Measurements from ENCODE around the gene PCBP2.
"Not testable (repeated sequence)": the region's sequence is repeated elsewhere in the genome, so short reads cannot be mapped to it uniquely, and the experiment has no call there.

PCBP2 gene

DNA sequence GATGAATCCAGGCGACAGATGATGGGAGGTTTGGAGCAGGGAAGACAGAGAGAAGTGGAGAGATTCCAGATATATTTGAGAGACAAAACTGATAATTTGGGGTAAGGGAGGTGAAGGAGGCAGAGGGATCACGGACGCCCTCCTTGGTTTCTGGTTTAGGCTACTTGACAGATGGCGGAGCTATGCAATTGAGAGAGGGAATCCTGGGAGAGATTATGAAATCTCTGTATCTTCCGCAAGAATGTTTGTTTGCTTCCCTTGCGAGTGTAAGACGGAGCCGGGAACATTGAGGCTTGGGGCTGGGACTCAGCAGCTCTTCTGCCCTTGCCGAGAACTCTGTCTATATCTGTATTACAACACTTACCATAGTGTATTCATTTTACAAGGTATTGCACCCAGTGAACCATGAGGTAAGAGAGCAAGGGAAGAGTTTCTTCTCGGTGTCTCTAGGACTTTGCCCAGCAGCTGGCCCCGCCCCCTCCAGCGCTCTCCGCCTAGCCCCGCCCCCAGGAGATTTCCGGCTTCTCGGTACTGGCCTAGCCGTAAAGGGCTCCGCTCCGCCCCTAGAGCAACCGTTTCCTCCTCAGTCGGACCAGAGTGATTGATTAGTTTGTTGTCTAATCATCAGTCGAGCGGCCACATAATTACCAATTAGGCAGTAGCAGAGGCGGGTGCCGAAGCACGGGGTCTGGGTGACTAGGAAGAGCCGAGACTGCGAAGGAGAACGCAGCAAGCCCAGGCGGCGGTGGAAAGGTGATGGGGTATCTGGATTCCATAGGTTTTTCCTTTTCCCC is 10.7 kb upstream of the PCBP2 start, which contains the start of gene PRR13:
TSS of gene PRR13 (plus strand) at position 695 of the 794 bp plus-strand sequence. CDS start 981 bp downstream, outside the sequence.
- peak; percentile 94 to 97 for DNase-seq (ENCODE audit: low read depth in 1 of 2, low spot score in 1 of 2)

DNA sequence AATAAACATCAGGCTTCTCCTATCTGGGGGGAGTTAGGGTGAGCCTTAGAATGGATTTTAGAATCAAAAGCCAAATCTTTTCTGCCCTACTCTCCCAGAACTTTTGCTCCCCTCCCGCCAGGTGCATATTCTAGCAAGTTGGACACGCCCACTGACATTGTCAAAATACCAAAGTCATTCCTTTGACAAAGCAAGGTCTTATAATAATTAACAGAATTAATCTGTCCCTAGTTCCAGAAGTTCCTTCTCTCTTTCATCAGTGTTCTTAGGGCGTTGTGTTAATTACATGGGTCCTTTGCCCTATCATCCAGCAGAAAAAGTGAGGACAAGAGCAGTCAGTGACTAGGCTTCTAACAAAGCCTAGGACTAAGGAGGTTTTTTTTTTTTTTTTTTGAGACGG is 7.9 kb upstream of the PCBP2 start:
- no peak for DNase-seq (ENCODE audit: low read depth in 1 of 2, low spot score in 1 of 2)

DNA sequence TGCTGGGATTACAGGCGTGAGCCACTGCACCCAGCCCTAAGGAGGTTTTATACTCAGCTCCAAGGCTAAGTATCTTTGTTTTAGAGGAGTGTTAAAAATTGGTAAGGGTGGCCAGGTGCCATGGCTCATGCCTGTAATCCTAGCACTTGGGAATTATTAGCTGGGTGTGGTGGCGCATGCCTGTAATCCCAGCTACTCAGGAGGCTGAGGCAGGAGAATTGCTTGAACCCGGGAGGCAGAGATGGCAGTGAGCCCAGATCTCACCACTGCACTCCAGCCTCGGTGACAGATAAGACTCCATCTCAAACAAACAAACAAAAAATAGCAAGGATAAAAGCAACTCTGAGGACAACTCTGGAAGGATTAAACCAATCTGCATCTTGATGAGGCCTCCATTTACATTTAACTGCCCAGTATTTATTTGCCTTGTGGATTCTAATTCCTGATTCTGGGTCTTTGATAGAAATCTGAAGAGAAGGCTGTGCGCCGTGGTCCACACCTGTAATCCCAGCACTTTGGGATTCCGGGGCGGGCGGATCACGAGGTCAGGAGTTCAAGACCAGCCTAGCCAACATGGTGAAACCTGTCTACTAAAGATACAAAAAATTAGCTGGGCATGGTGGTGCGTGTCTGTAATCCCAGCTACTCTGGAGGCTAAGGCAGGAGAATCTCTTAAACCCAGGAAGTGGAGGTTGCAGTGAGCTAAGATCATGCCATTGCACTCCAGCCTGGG is 7.1 kb upstream of the PCBP2 start:
- not testable (repeated sequence) for DNase-seq (ENCODE audit: low read depth in 1 of 2, low spot score in 1 of 2)

DNA sequence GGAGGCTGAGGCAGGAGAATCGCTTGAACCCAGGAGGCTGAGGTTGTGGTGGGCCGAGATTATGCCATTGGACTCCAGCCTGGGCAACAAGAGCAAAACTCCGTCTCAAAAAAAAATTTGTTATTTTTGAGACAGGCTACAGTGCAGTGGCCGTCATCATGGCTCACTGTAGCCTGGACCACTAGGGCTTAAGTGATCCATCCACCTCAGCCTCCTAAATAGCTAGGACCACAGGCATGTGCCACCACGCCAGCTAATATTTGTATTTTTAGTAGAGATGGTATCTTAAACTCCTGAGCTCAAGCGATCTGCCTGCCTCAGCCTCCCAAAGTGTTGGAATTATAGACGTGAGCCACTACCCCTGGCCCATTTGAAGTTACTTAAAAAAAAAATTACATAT is 966 bp upstream of the PCBP2 start:
- no peak for DNase-seq (ENCODE audit: low read depth in 1 of 2, low spot score in 1 of 2)

DNA sequence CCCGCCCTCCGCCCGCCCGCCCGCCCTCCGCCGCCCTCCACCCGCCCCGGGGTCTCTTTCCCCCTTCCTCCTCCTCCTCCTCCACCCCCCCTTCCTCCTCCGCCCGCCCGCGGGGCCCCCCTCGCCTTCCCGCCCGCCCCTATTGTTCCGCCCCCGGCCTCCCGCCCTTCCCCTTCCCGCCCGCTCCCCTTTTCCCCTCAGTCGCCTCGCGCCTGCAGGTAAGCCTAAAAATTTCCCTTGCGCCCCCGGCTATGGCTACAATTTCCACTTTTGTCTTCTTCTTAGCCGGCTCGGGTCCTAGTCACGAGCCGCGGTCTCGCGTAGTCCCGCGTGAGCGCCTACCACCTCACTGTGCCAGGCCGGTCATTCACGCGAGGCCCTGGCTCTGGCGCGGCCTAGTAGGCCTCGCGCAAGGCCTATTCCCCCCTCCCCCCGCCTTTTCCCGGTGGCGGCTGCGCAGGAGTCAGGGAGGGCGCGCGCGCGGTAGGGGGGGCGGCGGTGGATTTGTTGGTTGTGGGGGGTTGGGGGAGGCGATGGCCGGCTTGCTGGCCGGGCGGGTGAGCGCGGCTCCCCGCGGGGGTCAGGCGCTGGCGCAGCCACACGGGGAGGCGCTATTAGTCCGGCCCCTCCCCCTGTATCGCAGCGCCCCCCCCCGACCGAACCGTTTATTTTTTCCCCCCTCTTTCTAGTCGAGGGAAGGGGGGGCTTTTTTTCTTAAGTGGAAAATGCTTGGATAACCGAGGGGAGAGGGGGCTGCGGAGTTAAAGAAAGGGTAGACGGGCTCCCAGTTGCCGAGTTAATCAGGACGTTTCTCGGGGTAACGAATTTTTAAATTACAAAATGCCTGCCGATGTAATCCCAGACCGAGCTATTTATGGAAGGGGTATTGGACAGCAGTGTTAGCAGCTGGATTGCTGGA is 516 bp downstream of the PCBP2 start:
- peak; percentile 69 to 70 for DNase-seq (ENCODE audit: low read depth in 1 of 2, low spot score in 1 of 2)

DNA sequence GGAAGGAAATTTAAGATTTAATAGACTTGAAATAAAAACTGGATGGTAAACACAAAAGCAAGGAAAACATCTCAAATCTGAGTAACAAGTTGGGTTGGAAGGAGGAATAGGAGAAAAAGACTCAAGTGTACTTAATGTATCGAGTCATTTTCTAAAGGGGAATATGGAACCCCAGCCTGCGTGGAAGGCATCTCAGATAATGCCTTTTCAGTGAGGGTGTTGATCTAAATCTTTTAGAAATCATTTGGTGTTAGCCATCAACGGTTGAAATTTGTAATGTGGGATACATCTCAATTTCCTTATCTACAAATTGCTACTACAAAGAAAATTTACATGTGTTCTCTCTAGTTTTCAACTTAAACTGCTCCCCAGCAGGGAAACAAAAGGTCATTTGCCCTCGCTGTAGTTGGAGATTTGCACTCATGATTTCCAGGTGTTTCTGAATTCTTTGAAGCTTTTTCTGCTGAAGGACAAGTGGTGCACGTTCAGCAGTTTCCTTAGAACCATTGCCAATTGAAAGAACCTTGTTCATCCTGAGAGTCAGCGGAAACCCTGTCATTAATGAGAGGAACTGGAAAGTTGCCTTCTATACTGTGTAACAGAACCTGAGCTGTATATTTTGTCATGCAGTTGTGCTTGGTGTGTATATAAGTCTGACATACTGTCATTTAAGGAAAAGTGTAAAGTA is 2.2 kb downstream of the PCBP2 start:
- DNase-seq (ENCODE audit: low read depth in 1 of 2, low spot score in 1 of 2): no peak

DNA sequence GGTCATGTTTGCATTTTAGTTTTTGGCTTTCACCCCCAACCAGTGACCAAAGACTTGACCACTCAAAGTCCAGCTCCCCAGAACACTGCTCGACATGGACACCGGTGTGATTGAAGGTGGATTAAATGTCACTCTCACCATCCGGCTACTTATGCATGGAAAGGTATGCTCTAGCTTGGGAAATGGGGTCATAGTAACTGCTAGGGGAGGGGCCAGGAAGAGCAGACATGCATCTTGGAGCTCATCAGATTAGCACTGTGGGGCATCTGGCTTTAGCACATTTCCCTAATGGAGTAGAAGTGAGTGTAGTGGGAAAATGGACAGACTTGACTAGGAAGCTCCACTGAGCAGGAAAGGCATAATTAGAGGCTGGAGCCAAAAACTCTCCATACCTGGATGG is 2.8 kb downstream of the PCBP2 start:
- DNase-seq (ENCODE audit: low read depth in 1 of 2, low spot score in 1 of 2): no peak

DNA sequence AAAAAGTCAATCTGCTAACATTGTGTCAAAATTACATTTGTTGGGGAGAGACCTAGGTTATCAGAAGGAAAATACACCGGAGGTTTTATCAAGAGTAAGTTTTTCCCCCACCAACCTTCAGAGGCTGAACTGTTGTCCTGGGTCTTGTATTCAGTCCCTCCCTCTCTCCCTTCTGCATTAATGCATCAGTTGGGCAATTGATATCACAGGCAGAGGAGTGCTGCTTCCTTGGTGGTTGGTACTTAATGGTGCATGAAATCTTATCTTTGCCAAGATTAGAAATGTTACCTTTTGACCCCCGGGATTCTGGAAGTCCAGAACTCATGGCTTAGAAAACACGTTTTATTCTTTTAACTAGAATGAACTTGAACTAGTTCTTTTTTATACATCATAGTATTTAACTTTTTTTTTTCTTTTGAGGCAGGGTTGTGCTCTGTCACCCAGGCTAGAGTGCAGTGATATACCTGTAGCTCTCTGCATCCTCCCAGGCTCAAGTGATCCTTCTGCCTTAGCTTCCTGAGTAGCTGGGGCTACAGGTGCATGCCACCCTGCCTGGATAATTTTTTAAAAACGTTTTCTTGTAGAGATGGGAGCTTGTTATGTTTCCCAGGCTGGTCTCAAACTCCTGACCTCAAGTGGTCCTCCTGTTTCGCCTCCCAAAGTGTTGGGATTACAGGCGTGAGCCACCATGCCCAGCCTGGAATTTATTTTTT is 4.9 kb downstream of the PCBP2 start:
- DNase-seq (ENCODE audit: low read depth in 1 of 2, low spot score in 1 of 2): no peak

DNA sequence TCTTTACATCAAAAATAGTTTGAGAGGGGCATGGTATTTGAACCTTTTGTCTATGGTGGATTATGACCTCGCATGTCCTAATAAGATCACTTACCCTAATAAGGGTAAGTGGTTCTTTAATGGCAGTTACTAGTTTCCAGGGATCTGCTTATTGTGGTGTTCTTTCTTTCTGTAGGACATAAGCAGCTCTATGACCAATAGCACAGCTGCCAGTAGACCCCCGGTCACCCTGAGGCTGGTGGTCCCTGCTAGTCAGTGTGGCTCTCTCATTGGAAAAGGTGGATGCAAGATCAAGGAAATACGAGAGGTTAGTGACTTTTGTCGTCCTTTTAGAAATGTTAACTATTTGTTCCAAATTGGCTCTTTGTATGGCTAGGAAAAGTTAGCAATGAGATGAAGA is 7.2 kb downstream of the PCBP2 start:
- no peak for DNase-seq (ENCODE audit: low read depth in 1 of 2, low spot score in 1 of 2)

DNA sequence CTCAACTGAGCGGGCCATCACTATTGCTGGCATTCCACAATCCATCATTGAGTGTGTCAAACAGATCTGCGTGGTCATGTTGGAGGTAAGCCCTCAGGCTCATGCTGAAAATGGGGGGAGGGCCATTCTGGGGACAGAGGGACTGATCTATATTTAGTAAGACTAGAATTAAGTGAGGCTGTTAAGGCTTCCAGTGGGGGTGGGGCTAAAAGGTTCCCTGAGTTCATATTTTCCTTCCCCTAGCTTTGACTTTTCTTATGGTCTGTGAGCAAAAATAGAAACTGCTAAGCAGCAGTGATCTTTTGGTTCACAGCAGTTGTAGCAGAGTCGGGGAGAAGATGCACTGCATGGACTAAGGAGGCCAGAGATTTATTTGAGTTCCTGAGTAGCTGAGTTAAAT is 9.2 kb downstream of the PCBP2 start:
- no peak for DNase-seq (ENCODE audit: low read depth in 1 of 2, low spot score in 1 of 2)

DNA sequence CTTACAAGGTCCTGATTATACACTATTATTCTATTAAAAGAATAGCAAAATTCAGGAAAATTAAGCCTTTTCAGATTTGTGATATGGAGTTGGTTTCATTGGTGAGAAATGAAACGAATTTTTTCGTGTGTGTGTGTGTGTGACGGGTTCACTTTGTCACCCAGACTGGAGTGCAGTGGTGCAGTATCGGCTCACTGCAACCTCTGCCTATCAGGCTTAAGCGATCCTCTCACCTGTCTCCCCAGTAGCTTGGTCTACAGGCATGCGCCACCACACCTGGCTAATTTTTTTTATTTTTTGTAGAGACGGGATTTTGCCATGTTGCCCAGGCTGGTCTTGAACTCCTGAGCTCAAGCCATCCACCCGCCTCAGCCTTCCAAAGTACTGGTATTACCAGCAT is 9.7 kb downstream of the PCBP2 start:
- DNase-seq (ENCODE audit: low read depth in 1 of 2, low spot score in 1 of 2): no peak

DNA sequence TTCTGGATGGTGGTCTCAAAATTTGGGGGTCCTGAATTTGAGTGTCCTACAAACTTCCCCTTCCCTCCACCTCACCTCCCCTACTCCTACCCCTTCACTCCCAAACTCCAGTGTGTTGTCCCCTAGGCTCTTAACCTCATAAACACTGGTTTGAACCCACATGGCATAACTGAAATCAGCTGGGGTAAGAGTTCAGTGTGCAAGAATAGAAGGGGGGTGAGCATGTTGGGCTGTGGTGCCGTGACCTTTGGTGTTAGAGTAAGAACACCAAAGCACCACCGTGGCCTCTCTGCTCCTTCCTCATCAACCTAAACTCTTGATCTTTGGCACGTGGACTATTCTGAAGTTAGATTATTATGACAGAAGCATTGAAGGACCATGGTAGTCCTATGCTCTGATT is 11.0 kb downstream of the PCBP2 start:
- DNase-seq (ENCODE audit: low read depth in 1 of 2, low spot score in 1 of 2): no peak

DNA sequence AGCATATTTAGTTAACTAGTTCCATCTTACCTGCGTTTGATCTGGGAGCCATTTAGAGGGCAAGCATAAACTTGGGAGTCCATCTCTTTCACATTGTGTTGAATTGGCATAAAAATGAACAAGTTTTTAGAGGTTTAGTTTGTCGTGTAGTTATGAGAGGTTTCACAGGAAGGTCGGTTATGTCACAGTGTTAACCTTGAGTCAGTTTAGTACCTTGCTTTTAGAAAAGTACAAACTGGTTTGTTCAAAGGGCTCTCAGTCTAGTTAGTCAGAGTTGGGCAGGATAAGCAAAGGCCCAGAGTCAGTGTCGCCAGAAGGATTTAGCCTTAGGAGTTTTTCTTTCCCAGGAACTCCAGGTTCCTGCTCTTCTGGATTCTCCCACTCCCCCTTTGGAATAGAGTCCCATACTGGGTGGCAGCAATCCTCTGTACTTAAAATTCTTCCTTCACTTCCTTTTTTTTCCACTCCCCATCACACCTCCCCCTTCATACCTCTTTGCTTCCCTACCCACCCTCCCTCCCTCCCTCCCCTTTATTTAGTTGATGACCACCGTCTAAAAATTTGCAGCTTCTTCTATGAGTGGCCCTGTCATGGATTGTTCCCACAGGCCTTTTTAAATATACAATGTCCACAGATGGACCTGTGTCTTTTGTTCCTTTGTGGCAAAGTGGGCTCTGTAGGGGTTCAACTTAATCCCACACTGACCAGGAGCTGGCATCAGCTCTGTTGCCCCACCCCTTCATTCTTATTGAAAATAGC is 12.1 kb downstream of the PCBP2 start:
- no peak for DNase-seq (ENCODE audit: low read depth in 1 of 2, low spot score in 1 of 2)

DNA sequence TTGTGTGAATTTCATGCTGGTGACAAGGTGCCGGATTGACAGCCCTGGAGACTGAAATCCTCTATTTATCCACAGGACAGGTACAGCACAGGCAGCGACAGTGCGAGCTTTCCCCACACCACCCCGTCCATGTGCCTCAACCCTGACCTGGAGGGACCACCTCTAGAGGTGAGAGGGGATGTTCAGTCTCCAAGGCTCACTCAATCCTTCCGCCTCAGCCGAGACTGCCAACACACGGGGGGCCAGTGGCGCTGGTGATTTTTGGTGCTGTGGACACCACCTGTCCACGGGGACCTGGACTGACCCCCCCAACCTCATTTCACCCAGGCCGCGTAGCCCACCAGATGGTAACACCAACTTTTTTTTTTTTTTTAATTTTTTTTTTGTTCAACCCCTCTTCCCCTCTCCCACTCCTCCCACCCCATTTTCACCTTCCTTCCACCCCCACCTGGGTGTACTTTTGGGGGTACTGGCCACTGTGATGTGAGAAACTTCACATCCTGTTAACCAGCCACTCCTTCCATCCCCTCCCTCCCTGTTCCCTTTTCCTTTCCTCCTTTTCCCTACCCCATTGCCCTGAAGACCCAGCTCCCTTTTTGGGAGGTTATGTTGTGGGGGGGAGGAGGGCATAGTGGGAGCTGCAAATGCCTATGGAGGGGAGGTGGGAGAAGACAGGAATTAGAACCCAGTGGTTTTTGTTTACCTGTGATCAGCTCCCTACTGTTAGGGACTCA is 12.9 kb downstream of the PCBP2 start:
- no peak for DNase-seq (ENCODE audit: low read depth in 1 of 2, low spot score in 1 of 2)

DNA sequence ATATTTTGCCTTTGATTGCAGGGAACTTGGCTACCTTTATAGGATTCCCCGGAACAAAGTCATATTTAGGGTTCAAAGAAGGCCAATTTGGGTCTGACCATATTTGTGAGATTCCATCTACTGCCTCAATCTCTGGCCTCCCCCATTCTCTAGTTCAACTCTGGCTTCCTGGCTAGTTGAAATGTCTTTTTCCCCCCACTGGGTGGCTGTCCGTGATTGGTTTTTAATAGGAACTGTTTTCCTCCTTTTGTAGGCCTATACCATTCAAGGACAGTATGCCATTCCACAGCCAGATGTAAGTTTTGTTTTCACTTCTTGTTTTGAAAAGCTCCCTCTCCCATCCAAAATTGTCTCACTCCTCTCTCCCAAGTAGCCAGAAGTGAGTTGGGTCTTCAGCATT is 13.8 kb downstream of the PCBP2 start:
- DNase-seq (ENCODE audit: low read depth in 1 of 2, low spot score in 1 of 2): no peak

DNA sequence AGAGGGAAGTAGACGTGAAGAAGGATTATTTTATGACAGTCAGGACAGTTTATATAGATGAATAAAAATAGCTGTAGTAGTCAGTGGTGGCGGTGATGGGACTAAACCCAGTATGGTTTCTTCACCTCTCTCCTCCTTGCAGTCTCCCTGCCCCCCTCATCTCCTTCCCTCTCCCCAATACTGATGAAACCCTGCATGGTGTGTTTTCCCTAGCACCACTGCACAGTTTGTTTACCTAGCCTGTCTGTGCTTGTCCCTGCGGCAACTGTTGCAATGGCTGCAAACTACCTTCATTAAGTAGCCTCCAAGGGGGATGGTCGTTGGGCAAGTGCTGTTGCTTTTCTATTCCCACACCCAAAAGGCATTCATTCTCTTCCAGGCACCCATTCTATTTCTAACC is 14.7 kb downstream of the PCBP2 start:
- no peak for DNase-seq (ENCODE audit: low read depth in 1 of 2, low spot score in 1 of 2)

DNA sequence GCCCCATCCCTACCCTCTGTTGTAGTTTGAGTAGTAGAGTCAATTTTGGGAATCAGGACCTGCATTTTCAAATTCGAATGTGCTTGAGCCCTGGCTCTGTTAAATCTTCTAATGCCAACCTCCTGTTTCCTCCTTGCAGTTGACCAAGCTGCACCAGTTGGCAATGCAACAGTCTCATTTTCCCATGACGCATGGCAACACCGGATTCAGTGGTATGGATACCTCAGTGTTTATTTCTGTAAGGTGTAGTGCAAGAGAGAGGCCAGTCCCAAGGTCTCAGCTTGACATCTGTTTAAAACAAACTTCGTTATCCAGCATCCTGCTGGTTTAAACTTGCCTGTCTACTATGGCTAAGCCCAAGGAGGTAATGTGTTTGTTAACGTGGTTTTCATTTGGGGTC is 15.2 kb downstream of the PCBP2 start:
- no peak for DNase-seq (ENCODE audit: low read depth in 1 of 2, low spot score in 1 of 2)

DNA sequence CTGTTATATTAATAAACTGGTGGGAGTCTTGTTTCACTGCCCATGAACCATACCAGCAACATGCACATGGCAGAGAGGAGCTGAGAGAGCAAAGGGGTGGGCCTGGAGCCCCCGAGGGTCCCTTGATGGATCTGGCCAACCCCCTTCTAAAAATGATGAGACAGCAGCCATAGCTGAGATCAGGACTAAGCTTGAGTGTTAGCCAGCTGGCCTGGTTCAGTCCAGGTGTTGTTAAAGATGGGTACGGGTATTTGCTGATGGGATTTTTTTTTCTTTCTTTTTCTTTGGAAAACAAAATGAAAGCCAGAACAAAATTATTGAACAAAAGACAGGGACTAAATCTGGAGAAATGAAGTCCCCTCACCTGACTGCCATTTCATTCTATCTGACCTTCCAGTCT is 16.0 kb downstream of the PCBP2 start:
- DNase-seq (ENCODE audit: low read depth in 1 of 2, low spot score in 1 of 2): no peak

DNA sequence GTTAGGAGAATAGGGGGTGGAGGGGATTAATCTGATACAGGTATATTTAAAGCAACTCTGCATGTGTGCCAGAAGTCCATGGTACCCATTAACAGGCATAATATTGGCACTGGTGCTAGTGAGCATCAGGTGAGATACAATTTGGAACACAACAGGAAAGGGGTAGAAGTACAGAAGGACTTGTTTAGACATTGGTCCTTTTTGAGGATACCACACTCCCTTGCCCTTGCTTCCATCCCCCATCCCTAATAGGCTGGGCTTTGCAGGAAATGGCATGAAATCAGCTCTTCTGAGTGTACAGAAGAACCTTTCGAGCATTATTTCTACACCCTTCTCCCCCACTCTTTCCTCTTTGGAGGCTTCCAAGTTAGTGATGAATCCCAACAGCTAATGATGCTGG is 16.4 kb downstream of the PCBP2 start:
- DNase-seq (ENCODE audit: low read depth in 1 of 2, low spot score in 1 of 2): no peak

All from stimulated activated CD4-positive, alpha-beta T cell treated with anti-CD3 and anti-CD28 coated beads, Interleukin-15, amount 100 ng/mL, for 1 hour (primary cell).